Ovary (tissue), 9 donors: ENCODE results near the gene MAP4K4. TPM values are rescaled to one million over a fixed set of nuclear protein-coding genes. Genes with fewer than 3 reads are reported as not detected.

Experiments used
- DNase-seq, 5 donors: peaks; one replicate each; pipeline ENCODE4 v3.0.0-alpha.2; 2019 to 2020
- H3K27ac ChIP-seq, 2 donors: fragments of 200-600 bp; one replicate each; pipeline versions ENCODE4 v1.5.1 to v1.8.0; 2019 to 2022
- H3K27me3 ChIP-seq: fragments of 200-600 bp; one replicate; pipeline ENCODE4 v1.8.0; 2022
- H3K36me3 ChIP-seq: fragments of 200-600 bp; sonication (generic); one replicate; pipeline ENCODE4 v1.5.1; 2019
- H3K4me1 ChIP-seq: one replicate; pipeline ENCODE4 v1.8.1; 2013; ENCODE audit warnings: mild to moderate bottlenecking, moderate library complexity; ENCODE audit not compliant: insufficient read depth
- H3K4me3 ChIP-seq: fragments of 200-600 bp; sonication (generic); one replicate; pipeline ENCODE4 v1.5.1; 2017
- H3K9me3 ChIP-seq, 2 donors: fragments of 200-600 bp in 1 of 2; sonication (generic) in 1 of 2; one replicate each; pipeline versions ENCODE4 v1.5.1 to v1.8.1; 2013 to 2019; ENCODE audit warnings: mild to moderate bottlenecking in 1 of 2, moderate library complexity in 1 of 2
- EP300 ChIP-seq: sonication (generic); formaldehyde crosslinking; IDR thresholded peaks from one replicate; pipeline ENCODE4 v1.6.1; 2017; ENCODE audit warnings: antibody characterized with exemption
- POLR2A ChIP-seq: fragments of 450-650 bp; IDR thresholded peaks from one replicate; pipeline ENCODE4 v1.6.1; 2017; ENCODE audit warnings: antibody characterized with exemption, mild to moderate bottlenecking, moderate library complexity
- WGBS, 3 donors: extraction: QIAGEN DNeasy Blood & Tissue Kit in 1 of 3; methylation state at CpG; one replicate each; pipeline versions ENCODE4 v1.1.5 to v1.1.7; 2013 to 2017; 5-methylcytosine and 5-hydroxymethylcytosine counted together
- intact Hi-C, 4 donors: fragments of 100-400 bp; cut with DNase I; formaldehyde crosslinking; loops; one replicate each; pipeline versions ENCODE4 v1.11.0 to v1.15.1; 2022 to 2023
- polyA plus RNA-seq, 2 donors: library from polyadenylated mRNA; stranded (reverse); fragments of 200-250 nt in 1 of 2; fragments of 350-450 nt in 1 of 2; fragmentation: Illumina TruSeq in 1 of 2; extraction: RNeasy Lipid Tissue Mini Kit (QIAGEN cat#74804) in 1 of 2; gene quantifications; one replicate each; pipeline ENCODE4 v1.2.3, GENCODE V29; 2013 to 2014
- total RNA-seq, 7 donors: library from RNA; depleted of rRNA in 2 of 7; stranded (reverse); fragments of >200 nt in 2 of 7; fragmentation: NEBNext Ultra II Directional in 3 of 7; extraction: Animal tissue kit (Norgen Biotek cat#: 25700) in 3 of 7; gene quantifications; one replicate each; pipeline versions ENCODE4 v1.1.0 to v1.2.4, GENCODE V29; 2016 to 2023
- TF ChIP-seq, protein P1 (sequence below), 3 donors: fragments of 450-650 bp in 2 of 3; fragments of 200-600 bp in 1 of 3; IDR thresholded peaks; one replicate each; pipeline versions ENCODE4 v1.5.1 to v1.8.0; 2016 to 2022; ENCODE audit warnings: antibody characterized with exemption in 3 of 3, mild to moderate bottlenecking in 1 of 3
- donor health status: DM: no; HTN: no; CAD: no; lungs with moderate emphysema.
- donor health status: DM: no; HTN: no; CAD: no.
- donor health status: Bipolar disorder and iron deficiency.
- donor health status: DM: yes; HTN: yes; CAD: no.
- donor health status: DM: no; HTN: no; CAD: no.
- donor health status: DM: yes; HTN: yes; CAD: no.

The MAP4K4 gene
- total and polyA plus RNA-seq, 9 donors = 23.9 to 60.9 (median 49.7) TPM

DNA sequence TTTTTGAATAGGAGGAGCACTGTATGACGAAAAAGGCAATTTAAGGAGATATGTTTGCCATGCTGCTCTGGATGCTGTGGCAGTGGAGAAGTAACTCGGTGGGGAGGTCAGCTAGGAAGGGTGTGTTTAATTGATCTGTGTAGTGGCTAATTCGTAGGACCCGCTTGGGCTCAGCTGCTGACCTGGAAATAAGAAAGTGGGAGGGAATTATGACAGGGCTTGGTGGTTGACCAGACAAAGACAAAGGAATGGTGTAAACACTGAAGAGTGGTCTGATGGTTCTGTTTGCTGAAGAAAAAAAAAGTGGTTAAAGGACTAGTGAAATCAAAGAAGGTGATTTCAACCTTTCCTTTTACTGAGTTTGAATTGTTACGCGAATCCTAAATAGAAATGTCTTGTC is 146.0 kb downstream of the MAP4K4 start:
- no peaks in the 10 kb centered on the region for H3K36me3 ChIP-seq
- 72 to 79% (median 77%) methylated on average over 6 of the region's 6 CpGs for WGBS, 3 donors
- no peaks in the 10 kb centered on the region for H3K9me3 ChIP-seq
- H3K4me3 ChIP-seq = no peak overlapping the region
- H3K4me1 ChIP-seq = no peaks in the 10 kb centered on the region
- TF ChIP-seq POLR2A = no peak
- no peak for TF ChIP-seq EP300
- TF ChIP-seq, protein P1, sequence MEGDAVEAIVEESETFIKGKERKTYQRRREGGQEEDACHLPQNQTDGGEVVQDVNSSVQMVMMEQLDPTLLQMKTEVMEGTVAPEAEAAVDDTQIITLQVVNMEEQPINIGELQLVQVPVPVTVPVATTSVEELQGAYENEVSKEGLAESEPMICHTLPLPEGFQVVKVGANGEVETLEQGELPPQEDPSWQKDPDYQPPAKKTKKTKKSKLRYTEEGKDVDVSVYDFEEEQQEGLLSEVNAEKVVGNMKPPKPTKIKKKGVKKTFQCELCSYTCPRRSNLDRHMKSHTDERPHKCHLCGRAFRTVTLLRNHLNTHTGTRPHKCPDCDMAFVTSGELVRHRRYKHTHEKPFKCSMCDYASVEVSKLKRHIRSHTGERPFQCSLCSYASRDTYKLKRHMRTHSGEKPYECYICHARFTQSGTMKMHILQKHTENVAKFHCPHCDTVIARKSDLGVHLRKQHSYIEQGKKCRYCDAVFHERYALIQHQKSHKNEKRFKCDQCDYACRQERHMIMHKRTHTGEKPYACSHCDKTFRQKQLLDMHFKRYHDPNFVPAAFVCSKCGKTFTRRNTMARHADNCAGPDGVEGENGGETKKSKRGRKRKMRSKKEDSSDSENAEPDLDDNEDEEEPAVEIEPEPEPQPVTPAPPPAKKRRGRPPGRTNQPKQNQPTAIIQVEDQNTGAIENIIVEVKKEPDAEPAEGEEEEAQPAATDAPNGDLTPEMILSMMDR (IDR thresholded peaks at IDR 0.05) = no peak
- H3K27me3 ChIP-seq = no peaks in the 10 kb centered on the region
- no peak for DNase-seq
- intact Hi-C loops = loop anchor here in 1 of 4 donors (10.0 kb wide), 1 partner anchor 329 kb away; no protein-coding TSS in a partner anchor
- H3K27ac ChIP-seq = no peak overlapping the region

DNA sequence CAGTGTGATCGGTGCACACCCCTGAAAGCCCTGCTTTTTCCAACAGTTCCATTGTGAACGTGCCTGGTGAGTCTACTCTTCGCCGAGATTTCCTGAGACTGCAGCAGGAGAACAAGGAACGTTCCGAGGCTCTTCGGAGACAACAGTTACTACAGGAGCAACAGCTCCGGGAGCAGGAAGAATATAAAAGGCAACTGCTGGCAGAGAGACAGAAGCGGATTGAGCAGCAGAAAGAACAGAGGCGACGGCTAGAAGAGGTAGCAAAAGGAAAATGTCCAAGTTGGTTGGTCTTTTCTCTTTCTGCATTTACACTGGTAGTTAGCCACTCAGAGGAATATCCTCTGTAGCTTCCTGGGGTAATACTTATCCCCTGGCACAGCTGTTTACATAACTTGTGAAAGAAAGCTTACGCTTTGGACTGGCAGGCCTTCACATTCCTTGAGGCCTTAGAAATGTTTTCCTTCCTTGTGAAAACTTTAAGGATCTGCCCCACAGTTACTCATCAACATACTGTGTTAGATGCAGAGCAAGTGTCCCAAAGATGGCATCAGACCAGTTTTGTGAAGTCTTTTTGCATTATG is 146.6 kb downstream of the MAP4K4 start:
- no peaks in the 10 kb centered on the region for H3K4me1 ChIP-seq
- no peak overlapping the region for H3K4me3 ChIP-seq
- DNase-seq = no peak
- H3K27ac ChIP-seq = no peak overlapping the region
- WGBS, 3 donors = 84 to 88% (median 86%) methylated on average over 12 of the region's 12 CpGs
- TF ChIP-seq EP300 (no peak), POLR2A (no peak)
- TF ChIP-seq, protein P1 (IDR thresholded peaks at IDR 0.05) = no peak
- intact Hi-C loops = loop anchor here in 1 of 4 donors (10.0 kb wide), 1 partner anchor 329 kb away; no protein-coding TSS in a partner anchor
- no peaks in the 10 kb centered on the region for H3K27me3 ChIP-seq
- H3K36me3 ChIP-seq = no peaks in the 10 kb centered on the region
- no peaks in the 10 kb centered on the region for H3K9me3 ChIP-seq

DNA sequence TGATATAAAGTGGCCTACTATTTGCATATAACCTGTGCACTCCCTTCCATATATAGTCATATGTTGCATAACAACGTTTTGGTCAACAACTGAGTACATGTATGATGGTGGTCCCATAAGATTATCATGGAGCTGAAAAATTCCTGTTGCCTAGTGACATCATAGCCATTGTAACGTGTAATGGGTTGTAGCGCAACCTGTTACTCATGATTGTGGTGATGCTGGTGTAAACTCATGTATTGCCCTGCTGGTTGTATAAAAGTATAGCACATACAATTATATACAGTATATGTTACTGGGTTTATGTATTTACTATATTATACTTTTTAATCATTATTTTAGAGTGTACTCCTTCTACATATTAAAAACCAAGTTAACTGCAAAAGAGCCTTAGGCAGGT is 149.5 kb downstream of the MAP4K4 start:
- Histone ChIP-seq H3K4me1 (no peaks in the 10 kb centered on the region), H3K27ac (no peak overlapping the region), H3K9me3 (no peaks in the 10 kb centered on the region), H3K27me3 (no peaks in the 10 kb centered on the region), H3K36me3 (no peaks in the 10 kb centered on the region), H3K4me3 (no peak overlapping the region)
- WGBS, 3 donors = 94 to 99% (median 95%) methylated on average over 3 of the region's 3 CpGs
- DNase-seq = no peak
- TF ChIP-seq POLR2A = no peak
- no peak for TF ChIP-seq EP300
- TF ChIP-seq, protein P1 (IDR thresholded peaks at IDR 0.05) = no peak
- intact Hi-C loops = loop anchor here in 1 of 4 donors (10.0 kb wide), 1 partner anchor 332 kb away; no protein-coding TSS in a partner anchor

DNA sequence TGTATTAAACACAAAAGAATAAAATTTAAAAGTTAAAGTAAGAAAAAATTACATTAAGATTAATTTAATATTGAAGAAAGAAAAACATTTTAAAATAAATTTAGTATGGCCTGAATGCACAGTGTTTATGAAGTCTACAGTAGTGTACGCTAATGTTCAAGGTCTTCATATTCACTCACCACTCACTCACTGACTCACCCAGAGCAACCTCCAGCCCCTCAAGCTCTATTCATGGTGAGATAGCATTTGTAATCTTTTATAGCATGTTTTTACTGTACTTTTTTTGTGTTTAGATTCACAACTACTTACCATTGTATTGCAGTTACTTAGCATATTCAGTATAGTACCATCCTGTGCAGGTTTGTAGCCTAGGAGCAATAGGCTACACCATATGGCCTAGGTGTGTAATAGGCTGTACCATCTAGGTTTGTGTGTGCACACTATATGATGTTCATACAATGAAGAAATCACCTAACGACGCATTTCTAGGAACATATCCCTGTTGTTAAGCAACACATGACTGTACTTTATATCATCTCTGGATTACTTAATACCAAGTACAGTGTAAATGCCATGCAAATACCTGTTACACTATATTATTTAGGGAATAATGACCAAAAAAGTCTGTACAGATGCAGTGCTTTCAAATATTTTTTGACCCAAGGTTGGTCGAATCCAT is 150.3 kb downstream of the MAP4K4 start:
- Histone ChIP-seq H3K36me3 (no peaks in the 10 kb centered on the region), H3K4me1 (no peaks in the 10 kb centered on the region), H3K27me3 (no peaks in the 10 kb centered on the region), H3K9me3 (no peaks in the 10 kb centered on the region), H3K4me3 (no peak overlapping the region), H3K27ac (no peak overlapping the region)
- intact Hi-C loops = loop anchor here in 1 of 4 donors (10.0 kb wide), 1 partner anchor 333 kb away; no protein-coding TSS in a partner anchor
- no peak for DNase-seq
- TF ChIP-seq EP300 (no peak), POLR2A (no peak)
- TF ChIP-seq, protein P1 (IDR thresholded peaks at IDR 0.05) = no peak
- 78 to 89% (median 83%) methylated on average over 4 of the region's 4 CpGs for WGBS, 3 donors
